GM23338 (cell line): Measurements from ENCODE around the gene RTF1. TPM values are rescaled to one million over a fixed set of nuclear protein-coding genes. Genes with fewer than 3 reads are reported as not detected.

Source experiments
- ATAC-seq: fragments of 200-7000 bp; cut with Tn5 transposase; 3 replicates; pipeline ENCODE4 v1.9.1; 2020
- DNase-seq: peaks from one replicate; pipeline ENCODE4 v3.0.0-alpha.2; 2015; ENCODE audit warnings: low spot score
- H2AFZ ChIP-seq: fragments of 200-600 bp; sonication (generic); 2 replicates; pipeline ENCODE4 v1.8.0; 2016; ENCODE audit warnings: antibody characterized with exemption, mild to moderate bottlenecking, moderate library complexity
- H3F3A ChIP-seq: fragments of 200-600 bp; sonication (generic); replicated peaks from 2 replicates; pipeline ENCODE4 v1.8.0; 2017; ENCODE audit warnings: antibody characterized with exemption, mixed run types, low read depth
- H3K27ac ChIP-seq: fragments of 200-600 bp; sonication (generic); 2 replicates; pipeline ENCODE4 v1.6.1; 2016; ENCODE audit warnings: low read depth
- H3K27me3 ChIP-seq: fragments of 200-600 bp; sonication (generic); 2 replicates; pipeline ENCODE4 v1.8.0; 2016; ENCODE audit warnings: mild to moderate bottlenecking, mixed run types, moderate library complexity; ENCODE audit not compliant: insufficient read depth
- H3K36me3 ChIP-seq: fragments of 200-600 bp; sonication (generic); 2 replicates; pipeline ENCODE4 v1.8.0; 2016; ENCODE audit warnings: mild to moderate bottlenecking; ENCODE audit not compliant: insufficient read depth
- H3K4me1 ChIP-seq: fragments of 200-600 bp; sonication (generic); 2 replicates; pipeline ENCODE4 v1.8.0; 2016; ENCODE audit warnings: mild to moderate bottlenecking, moderate library complexity; ENCODE audit not compliant: insufficient read depth
- H3K4me2 ChIP-seq: fragments of 200-600 bp; sonication (generic); 2 replicates; pipeline ENCODE4 v1.7.1; 2017; ENCODE audit warnings: mixed run types
- H3K4me3 ChIP-seq: fragments of 200-600 bp; sonication (generic); 2 replicates; pipeline ENCODE4 v1.6.1; 2016; ENCODE audit warnings: mixed run types
- H3K79me2 ChIP-seq: fragments of 200-600 bp; sonication (generic); replicated peaks from 2 replicates; pipeline ENCODE4 v1.8.0; 2017; ENCODE audit warnings: mild to moderate bottlenecking; ENCODE audit not compliant: insufficient read depth
- H3K9me2 ChIP-seq: fragments of 200-600 bp; sonication (generic); 2 replicates; pipeline ENCODE4 v1.8.0; 2017; ENCODE audit not compliant: insufficient read depth
- H4K20me1 ChIP-seq: fragments of 200-600 bp; sonication (generic); replicated peaks from 2 replicates; pipeline ENCODE4 v1.8.0; 2017; ENCODE audit warnings: mild to moderate bottlenecking; ENCODE audit not compliant: insufficient read depth
- H3K27ac Mint-ChIP-seq: 2 replicates; pipeline ENCODE4 v1.8.0; 2020; ENCODE audit warnings: inconsistent platforms, mild to moderate bottlenecking, moderate library complexity, mixed read lengths
- H3K27me3 Mint-ChIP-seq: 3 replicates; pipeline ENCODE4 v1.8.0; 2022; ENCODE audit warnings: low read depth, mild to moderate bottlenecking, moderate library complexity, mixed read lengths, inconsistent platforms; ENCODE audit not compliant: insufficient read depth, poor library complexity
- H3K36me3 Mint-ChIP-seq: 3 replicates; pipeline ENCODE4 v1.8.0; 2021; ENCODE audit warnings: low read depth, mild to moderate bottlenecking, inconsistent platforms, moderate library complexity, mixed read lengths
- H3K4me1 Mint-ChIP-seq: 3 replicates; pipeline ENCODE4 v1.8.0; 2020; ENCODE audit warnings: mild to moderate bottlenecking, inconsistent platforms, mixed read lengths
- H3K4me3 Mint-ChIP-seq: 3 replicates; pipeline ENCODE4 v1.8.0; 2021; ENCODE audit warnings: moderate library complexity, mild to moderate bottlenecking, inconsistent platforms, mixed read lengths
- H3K9me3 Mint-ChIP-seq: 3 replicates; pipeline ENCODE4 v1.8.0; 2020; ENCODE audit warnings: moderate library complexity, mild to moderate bottlenecking, inconsistent platforms, mixed read lengths
- ETS1 ChIP-seq: IDR thresholded peaks from 2 replicates; pipeline ENCODE4 v1.6.1; 2016; ENCODE audit warnings: antibody characterized with exemption
- EZH2phosphoT487 ChIP-seq: fragments of 200-600 bp; sonication (generic); IDR thresholded peaks from one replicate; pipeline ENCODE4 v1.8.1; 2018; ENCODE audit warnings: antibody characterized with exemption; ENCODE audit not compliant: unreplicated experiment
- NANOG ChIP-seq: IDR thresholded peaks from 2 replicates; pipeline ENCODE4 v1.6.1; 2016; ENCODE audit warnings: antibody characterized with exemption, borderline replicate concordance
- POLR2AphosphoS5 ChIP-seq: IDR thresholded peaks from 2 replicates; pipeline ENCODE4 v1.6.1; 2016; ENCODE audit warnings: antibody characterized with exemption, low read depth
- REST ChIP-seq: IDR thresholded peaks from one replicate; pipeline ENCODE4 v1.6.1; 2018; ENCODE audit warnings: antibody characterized with exemption; ENCODE audit not compliant: unreplicated experiment
- STAT1 ChIP-seq: IDR thresholded peaks from one replicate; pipeline ENCODE4 v1.6.1; 2016; ENCODE audit warnings: antibody characterized with exemption; ENCODE audit not compliant: unreplicated experiment
- ZNF114 ChIP-seq: fragments of 250-450 bp; sonication (Bioruptor Pico); IDR thresholded peaks from 2 replicates; pipeline ENCODE4 v1.5.0; 2020; ENCODE audit warnings: mild to moderate bottlenecking, moderate library complexity
- ZNF331 ChIP-seq: fragments of 250-450 bp; sonication (Bioruptor Pico); IDR thresholded peaks from 2 replicates; pipeline ENCODE4 v1.5.0; 2020; ENCODE audit warnings: low read depth, mild to moderate bottlenecking, moderate library complexity
- ZNF462 ChIP-seq: fragments of 250-450 bp; sonication (Bioruptor Pico); IDR thresholded peaks from 2 replicates; pipeline ENCODE4 v1.5.0; 2020; ENCODE audit warnings: mild to moderate bottlenecking, moderate library complexity
- polyA plus RNA-seq: library from polyadenylated mRNA; unstranded; fragments of >200 nt; fragmentation: Nextera tagmentation; extraction: Ambion mirVana; gene quantifications from 2 replicates; pipeline ENCODE4 v1.2.1, GENCODE V29; 2016
- total RNA-seq: library from RNA; depleted of rRNA; stranded (reverse); fragments of >200 nt; shearing (Covaris generic); gene quantifications from 2 replicates; pipeline ENCODE4 v1.2.3, GENCODE V29; 2014

The RTF1 gene
- total and polyA plus RNA-seq, 2 experiments from 2014 or later = 38.1 to 298 TPM

GRCh38 chr15:41474436-41474835 lies 57.5 kb downstream of the RTF1 start (continued):
- TF ChIP-seq ZNF462 (no peak), ETS1 (no peak), EZH2phosphoT487 (no peak)

GRCh38 chr15:41474941-41475340 lies 58.0 kb downstream of the RTF1 start:
- Histone ChIP-seq H4K20me1 (peaks cover 6% of the 10 kb centered on the region; the same call in 1 of the 2 replicates), H3K36me3 (peaks cover 50% of the 10 kb centered on the region), H3K27me3 (no peaks in the 10 kb centered on the region), H3K27ac (no peak overlapping the region), H3K4me2 (no peak overlapping the region), H3F3A (no peaks in the 10 kb centered on the region), H3K79me2 (no peaks in the 10 kb centered on the region), H3K9me2 (no peaks in the 10 kb centered on the region), H3K4me1 (no peaks in the 10 kb centered on the region), H3K4me3 (no peak overlapping the region), H2AFZ (no peak overlapping the region)
- H3K9me3 Mint-ChIP-seq = no peaks in the 10 kb centered on the region
- no peak for DNase-seq
- peaks cover 2% of the 10 kb centered on the region for H3K27me3 Mint-ChIP-seq
- H3K4me3 Mint-ChIP-seq = no peak overlapping the region
- peaks cover 81% of the 10 kb centered on the region for H3K36me3 Mint-ChIP-seq
- no peak for ATAC-seq
- H3K27ac Mint-ChIP-seq = no peak overlapping the region
- no peaks in the 10 kb centered on the region for H3K4me1 Mint-ChIP-seq
- TF ChIP-seq ZNF331 (CRISPR knock-in tag) = no peak
- TF ChIP-seq REST = no peak
- no peak for TF ChIP-seq NANOG
- no peak for TF ChIP-seq STAT1
- TF ChIP-seq POLR2AphosphoS5 = no peak
- no peak for TF ChIP-seq ZNF114 (CRISPR knock-in tag)
- no peak for TF ChIP-seq EZH2phosphoT487
